HFF-Myc (cell line): ENCODE measurements around the gene TJP1.

Experiments used
- DNase-seq: peaks from one replicate; pipeline ENCODE4 v3.0.0-alpha.2; 2011; ENCODE audit warnings: low read depth; ENCODE audit errors: extremely low read depth
- H3K4me3 ChIP-seq: replicated peaks from 2 replicates; pipeline ENCODE4 v1.5.1; 2011; ENCODE audit warnings: low read depth, mild to moderate bottlenecking, control low read depth, low read length
- TF ChIP-seq, protein P1 (sequence below): IDR thresholded peaks from 2 replicates; pipeline ENCODE4 v1.5.1; 2012; ENCODE audit warnings: mild to moderate bottlenecking, low read depth, low read length, control low read depth; ENCODE audit errors: missing control alignments

Gene TJP1

GRCh38 chr15:29842290-29842689, 20.0 kb upstream of the TJP1 start:
- no peak overlapping the region for H3K4me3 ChIP-seq
- no peak for DNase-seq
- TF ChIP-seq, protein P1, sequence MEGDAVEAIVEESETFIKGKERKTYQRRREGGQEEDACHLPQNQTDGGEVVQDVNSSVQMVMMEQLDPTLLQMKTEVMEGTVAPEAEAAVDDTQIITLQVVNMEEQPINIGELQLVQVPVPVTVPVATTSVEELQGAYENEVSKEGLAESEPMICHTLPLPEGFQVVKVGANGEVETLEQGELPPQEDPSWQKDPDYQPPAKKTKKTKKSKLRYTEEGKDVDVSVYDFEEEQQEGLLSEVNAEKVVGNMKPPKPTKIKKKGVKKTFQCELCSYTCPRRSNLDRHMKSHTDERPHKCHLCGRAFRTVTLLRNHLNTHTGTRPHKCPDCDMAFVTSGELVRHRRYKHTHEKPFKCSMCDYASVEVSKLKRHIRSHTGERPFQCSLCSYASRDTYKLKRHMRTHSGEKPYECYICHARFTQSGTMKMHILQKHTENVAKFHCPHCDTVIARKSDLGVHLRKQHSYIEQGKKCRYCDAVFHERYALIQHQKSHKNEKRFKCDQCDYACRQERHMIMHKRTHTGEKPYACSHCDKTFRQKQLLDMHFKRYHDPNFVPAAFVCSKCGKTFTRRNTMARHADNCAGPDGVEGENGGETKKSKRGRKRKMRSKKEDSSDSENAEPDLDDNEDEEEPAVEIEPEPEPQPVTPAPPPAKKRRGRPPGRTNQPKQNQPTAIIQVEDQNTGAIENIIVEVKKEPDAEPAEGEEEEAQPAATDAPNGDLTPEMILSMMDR = no peak

- TF ChIP-seq, protein P1 = no peak
- no peak overlapping the region for H3K4me3 ChIP-seq
- DNase-seq = no peak
Measured at GRCh38 chr15:29840926-29841325, 18.7 kb upstream of the TJP1 start.

- TF ChIP-seq, protein P1 = no peak
- H3K4me3 ChIP-seq = no peak overlapping the region
- no peak for DNase-seq
Measured at GRCh38 chr15:29840054-29840453, 17.8 kb upstream of the TJP1 start.

DNA sequence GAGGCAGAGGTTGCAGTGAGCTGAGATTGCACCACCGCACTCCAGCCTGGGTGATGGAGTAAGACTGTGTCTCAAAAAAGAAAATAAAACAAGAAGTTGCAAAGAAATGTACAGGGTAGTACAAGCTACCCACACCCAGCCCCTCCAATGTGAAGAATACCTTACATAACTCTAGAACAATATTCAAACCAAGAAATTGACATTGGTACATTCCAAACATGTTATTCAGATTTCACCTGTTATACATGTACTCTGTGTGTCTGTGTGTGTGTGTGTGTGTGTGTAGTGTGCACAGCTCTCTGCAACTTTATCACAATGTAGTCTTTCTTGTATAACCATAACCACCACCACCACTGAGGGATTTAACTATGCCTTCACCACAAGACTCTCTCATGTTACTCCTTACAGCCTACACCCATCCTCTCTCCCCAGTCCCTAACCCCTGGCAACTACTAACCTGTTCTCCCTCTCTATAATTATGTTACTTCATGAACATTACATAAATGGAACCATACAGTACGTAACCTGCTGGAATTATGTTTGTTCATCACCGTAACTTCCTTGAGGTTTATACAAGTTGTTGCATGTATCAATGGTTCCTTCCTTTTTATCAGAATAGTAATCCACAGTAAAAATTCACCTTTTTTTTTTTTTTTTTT, 16.2 kb upstream of the TJP1 start:
- no peak for DNase-seq
- H3K4me3 ChIP-seq = no peak overlapping the region
- TF ChIP-seq, protein P1 = no peak

DNA sequence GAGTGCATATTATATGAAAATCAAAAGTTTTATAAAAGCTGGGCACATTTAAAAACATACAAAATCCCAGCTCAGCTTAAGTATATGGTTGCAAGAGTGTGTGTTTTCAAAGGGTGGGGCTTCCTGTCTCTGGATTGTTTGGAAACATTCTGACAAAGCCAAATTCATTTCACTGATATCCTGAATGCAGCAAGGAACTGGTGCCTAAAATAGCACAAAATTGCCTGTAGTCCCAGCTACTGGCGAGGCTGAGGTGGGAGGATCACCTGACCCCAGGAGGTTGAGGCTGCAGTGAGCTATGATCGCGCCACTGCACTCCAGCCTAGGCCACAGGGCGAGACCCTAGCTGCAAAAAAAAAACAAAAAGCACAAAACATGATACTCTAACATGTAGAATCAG, 13.0 kb upstream of the TJP1 start:
- no peak for DNase-seq

GRCh38 chr15:29832709-29833108, 10.4 kb upstream of the TJP1 start:
- TF ChIP-seq, protein P1 = no peak

More for the DNA sequence above, 13.0 kb upstream of the TJP1 start:
- TF ChIP-seq, protein P1 = no peak
- H3K4me3 ChIP-seq = no peak overlapping the region

More at GRCh38 chr15:29832709-29833108, 10.4 kb upstream of the TJP1 start:
- DNase-seq = no peak
- no peak overlapping the region for H3K4me3 ChIP-seq
